NCI-H82 treated with DMSO at 0.1 percent for 48 hours (cell line): Measurements from ENCODE around the gene WDR11.

Experiments
- DNase-seq: peaks from one replicate; lab custom pipeline; 2025; ENCODE audit not compliant: unreplicated experiment; lab: John Stamatoyannopoulos, UW

Gene WDR11

DNA sequence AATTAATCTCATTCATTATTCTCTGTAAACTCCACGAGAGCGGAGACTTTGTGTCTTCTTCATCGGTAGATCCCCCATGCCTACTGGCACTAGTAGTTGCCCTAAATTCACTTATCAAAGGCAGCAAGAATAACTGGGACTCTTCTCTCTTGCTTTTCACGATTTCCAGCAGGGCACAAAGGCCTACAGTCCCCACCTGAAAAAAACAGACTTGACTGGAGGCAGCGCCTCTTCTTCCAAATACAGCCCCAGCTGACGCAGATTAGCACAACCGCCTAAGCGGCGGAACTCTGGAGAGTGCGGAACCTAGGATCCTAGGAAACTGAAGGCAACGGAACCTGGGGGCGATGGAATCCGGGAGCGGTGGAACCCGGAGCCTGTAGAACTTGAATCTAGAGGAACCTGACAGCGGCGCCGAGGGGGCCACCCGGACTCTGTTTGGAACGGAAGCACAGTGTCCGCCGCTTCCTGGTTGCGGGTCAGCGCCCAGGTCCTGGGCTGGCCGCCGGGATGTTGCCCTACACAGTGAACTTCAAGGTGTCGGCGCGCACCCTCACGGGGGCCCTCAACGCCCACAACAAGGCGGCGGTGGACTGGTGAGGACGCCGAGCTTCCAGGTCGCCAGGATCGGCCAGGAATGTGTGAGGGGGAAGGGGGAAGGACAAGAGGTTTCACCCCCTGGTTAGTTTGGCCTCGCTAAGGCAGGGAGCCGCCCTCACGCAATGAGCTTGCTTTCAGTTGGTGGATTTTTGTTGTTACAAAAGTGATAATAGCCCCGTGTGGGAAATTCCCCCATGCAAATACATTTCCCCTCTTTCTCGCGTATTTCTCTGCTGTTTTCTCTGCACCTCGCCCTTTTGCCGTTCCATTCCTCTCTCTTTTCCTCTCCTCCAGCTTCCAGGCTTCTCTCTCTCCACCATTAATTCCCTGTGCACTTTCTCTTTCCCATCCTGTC lies at the start of gene WDR11:
Gene WDR11 (plus strand): TSS at position 452 of the 955 bp plus-strand sequence. CDS start 59 bp downstream, at position 511.
- DNase-seq, result peak; percentile 90

DNA sequence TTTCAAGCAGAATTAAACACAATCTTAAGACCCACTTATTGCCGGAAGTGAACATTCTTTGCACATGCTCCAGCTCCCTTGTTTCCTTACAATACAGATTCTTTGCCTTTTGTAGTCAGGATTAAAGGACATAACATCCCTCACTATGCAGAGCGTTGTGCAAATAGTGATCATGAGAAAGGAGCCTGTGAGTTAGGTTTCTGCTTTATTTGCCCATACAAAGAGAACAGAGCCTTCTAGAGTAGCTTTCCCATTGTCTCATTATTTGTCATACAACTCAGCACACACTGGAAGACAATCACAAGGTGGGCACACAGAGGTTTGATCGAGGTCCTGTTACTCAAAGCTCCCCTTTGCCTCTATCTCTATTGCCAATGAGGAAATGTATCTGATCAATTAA lies 48.2 kb upstream of the WDR11 start:
- DNase-seq, result no peak

GRCh38 chr10:120803972-120804371 lies 47.2 kb upstream of the WDR11 start:
- no peak for DNase-seq

GRCh38 chr10:120805014-120805812 lies 45.9 kb upstream of the WDR11 start:
- no peak for DNase-seq

DNA sequence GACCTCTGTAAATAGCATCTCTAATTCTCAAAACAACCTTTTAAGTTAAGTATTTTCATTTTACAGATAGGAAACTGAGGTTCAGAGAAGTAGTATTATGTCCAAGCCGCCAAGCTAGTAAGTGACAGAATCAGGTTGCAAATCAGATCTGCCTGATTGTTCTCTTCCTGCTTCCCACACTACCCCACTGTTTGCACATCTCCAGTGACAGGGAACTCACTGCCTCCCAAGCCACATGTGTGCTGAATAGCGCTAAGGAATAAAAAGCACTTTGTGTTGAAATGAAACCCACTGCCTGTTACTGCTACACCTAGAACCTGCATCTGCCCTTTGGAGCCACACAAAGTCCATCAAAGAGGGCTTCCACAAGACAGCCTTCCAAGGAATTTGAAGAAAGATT lies 45.1 kb upstream of the WDR11 start:
- DNase-seq, result no peak

GRCh38 chr10:120810298-120810697 lies 40.9 kb upstream of the WDR11 start:
- peak; percentile 12 for DNase-seq

DNA sequence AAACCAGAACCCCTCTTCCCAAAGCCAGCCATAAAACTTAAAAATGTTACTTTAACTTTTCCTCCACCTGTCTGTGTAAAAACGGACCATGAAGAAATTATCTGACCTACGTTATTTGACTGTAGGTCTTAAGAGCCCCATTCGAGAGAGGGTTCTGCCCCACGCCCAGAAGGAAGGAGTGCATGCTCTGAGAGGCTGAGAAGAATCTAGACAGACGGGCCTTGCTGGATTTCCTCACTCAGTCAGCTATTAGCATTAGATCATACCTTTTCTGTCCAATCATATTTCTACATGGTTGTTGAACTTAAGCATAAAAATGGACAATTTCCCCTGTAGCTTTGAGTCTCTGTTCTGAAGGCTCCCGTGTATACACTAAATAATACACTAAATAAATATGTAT lies 38.1 kb upstream of the WDR11 start:
- no peak for DNase-seq

DNA sequence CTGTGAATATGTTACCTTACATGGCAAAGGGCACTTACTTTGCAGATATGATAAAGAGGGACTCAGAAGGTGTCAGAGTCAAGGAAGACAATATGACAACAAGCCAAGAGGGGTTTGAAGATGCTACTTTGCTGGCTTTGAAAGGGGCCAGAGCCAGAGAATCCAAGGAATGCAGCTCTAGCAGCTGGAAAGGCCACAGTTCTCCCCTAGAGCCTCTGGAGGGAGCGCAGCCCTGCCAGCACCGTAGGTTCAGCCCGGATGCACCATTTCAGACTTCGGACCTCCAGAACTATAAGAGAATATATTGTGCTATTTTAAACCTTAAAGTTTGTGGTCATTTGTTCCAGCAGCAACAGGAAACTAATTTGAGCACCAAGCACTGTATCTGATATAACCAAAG lies 32.9 kb upstream of the WDR11 start:
- DNase-seq, result no peak

DNA sequence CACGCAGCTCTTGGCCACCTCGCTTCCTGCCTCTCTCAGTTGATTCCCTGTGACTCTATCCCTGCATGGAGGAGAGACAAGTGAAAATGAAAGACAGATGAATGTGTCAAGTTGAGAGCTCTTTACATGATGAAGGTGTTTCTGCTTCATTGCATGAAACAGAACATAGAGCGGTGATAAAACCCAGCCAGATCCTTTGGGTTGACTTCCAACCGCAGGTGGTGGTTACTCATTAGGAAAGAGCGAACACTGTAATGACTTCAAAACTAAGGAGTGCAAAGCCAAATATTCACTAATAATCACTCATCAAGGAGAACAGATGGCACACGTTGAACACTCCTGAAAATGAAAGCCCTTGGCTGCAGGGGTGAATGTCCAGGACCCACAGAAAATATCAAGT lies 31.8 kb upstream of the WDR11 start:
- no peak for DNase-seq

DNA sequence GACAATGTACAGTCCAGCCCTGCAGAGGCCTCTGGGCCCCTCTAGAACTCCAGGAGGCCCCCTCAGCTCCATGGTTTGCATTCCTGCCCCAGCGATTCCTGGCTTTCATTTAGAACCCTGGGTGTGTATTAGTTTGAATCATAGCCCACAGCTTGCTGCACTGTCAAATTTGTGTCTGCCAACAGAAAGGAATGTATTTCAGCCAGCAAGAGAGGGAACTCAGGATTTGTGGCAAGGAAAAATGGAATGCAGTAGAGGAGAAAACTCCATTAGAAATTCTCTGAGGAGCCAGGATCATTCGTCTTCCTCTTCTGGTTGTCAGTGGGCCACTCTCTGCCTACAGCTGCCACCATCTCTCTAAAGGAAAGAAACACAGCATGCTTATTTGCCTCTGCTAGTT lies 27.9 kb upstream of the WDR11 start:
- DNase-seq, result no peak

DNA sequence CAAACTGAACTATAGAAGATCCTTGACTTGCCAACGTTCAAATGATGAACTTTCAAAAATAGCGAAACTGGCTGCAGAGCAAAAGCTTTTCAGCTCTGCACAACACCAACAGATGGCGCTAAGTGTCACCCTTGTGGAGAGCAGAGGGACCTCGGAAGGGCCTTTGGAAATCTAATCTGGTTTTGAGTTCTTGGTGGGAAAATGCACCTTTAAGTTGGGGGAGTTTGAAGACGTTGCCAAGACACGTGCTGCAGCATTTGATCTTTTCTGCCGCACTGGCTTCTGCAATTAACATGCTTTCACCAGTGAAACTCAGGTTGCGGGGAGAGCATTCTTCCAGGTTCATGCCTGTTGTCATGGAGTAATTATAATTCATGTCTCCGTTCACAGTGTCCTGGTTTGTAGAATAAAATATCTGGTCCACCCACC lies 26.3 kb upstream of the WDR11 start:
- DNase-seq, result peak; percentile 12

DNA sequence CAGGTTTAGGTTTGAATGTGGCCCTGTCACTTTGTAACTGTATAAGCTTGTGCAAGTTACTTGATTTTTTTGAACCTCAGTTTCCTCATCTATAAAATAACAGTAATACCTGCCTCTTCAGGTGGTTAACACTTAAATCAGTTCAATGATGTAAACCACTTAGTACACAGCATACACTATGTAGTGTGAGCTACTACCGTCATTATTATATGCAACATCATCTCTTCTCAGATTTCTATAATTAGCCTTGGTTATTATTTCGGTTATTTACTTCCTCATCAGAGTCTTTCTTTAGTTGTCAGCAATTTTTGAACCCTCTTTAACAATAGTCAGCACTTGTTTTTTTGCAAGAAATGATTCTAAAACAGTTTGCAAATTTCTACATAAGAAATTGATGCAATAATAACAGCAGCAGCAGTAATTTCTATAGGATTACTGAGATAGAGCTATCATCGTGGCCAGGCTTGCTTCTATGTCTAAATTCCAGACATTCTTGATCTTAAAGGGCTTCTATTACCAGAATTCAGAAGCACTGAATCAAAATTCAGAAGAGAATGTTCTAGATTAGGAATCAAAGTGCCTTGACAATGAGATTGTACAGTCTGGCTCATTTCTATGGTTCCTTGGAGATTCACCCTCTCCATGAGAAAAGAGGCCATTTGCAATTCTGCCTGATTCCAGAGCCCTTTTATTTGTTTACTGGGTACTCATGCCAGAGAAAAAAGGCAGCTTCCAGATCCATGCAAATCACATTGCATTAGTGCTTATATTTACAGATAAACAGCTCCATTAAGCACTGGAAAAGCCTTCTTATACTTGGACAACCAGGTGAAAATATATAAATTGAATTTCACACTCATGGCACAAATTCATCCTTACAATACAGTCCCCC lies 25.0 kb upstream of the WDR11 start:
- no peak for DNase-seq

- no peak for DNase-seq
Observed at GRCh38 chr10:120827251-120827875, 23.8 kb upstream of the WDR11 start.

- DNase-seq, result no peak
Observed at GRCh38 chr10:120828763-120829319, 22.3 kb upstream of the WDR11 start.

DNA sequence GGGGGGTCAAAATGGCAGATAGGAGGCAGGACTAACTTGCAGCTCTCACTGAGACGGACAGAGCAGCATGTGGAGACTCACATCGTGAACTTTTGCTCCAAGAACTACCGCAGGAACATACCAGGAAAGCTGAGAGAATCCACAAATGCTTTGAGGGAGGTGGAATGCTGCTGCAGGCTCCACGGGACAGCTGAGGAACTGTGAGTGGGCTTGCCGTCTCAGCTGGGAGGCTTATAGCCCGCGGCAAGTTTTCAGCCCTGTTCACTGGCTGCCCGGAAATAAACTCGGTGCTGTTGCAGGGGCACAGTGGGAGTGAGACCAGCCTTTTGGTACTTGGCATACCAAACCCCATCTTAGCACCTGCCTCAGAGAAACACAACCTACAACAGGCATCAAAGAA lies 19.1 kb upstream of the WDR11 start:
- DNase-seq, result no peak

DNA sequence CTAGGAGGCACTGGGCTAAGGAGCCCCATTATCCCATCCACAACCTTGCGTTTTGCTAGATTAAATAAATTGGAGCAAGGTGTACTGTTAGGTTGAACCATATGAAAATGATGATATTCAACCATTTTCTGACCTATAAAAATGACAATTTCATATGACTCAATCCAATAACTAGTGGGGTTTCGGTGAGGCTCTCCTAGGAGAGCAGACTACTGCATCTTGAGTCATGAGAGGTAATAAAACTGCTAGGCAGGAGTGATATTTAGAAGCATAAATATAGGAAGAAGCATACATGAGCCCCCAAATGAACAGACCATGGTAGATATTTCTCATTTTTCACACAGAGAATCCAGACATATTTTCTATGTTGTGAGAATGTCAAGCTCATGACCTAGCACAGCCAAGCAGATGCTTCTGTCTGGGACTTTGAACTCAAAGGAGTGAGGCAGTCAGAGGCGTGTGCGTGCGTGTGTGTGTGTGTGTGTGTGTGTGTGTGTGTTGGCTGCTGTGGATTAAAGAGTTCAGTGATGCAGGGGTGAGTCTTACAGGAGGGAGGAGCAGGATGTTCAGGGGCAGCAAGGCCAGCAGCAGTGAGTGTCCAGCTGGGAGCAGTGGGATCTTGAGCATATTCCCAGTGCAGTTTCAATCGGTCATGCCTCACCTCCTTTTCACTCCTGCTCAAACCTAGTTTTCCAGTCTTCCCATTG lies 17.8 kb upstream of the WDR11 start:
- DNase-seq, result no peak

GRCh38 chr10:120835603-120836002 lies 15.6 kb upstream of the WDR11 start:
- DNase-seq, result no peak

DNA sequence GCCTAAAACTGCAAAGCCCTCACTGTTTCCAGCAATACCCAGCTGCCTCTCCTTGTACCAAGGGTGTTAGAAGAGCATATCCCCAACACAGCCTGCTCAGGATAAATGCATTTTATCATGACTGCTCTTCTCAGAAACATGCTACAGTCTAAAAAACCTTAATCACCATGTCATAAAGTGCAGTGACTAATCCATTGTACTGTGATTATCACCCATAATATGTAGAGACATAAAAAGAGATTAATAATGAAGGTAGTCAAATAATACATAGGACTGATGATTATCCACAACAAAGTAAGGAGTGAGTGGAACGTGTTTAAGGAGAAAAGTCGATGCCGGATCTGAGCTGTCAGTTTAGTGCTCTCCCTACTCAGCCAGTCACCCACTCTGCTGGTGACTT lies 12.2 kb upstream of the WDR11 start:
- no peak for DNase-seq

DNA sequence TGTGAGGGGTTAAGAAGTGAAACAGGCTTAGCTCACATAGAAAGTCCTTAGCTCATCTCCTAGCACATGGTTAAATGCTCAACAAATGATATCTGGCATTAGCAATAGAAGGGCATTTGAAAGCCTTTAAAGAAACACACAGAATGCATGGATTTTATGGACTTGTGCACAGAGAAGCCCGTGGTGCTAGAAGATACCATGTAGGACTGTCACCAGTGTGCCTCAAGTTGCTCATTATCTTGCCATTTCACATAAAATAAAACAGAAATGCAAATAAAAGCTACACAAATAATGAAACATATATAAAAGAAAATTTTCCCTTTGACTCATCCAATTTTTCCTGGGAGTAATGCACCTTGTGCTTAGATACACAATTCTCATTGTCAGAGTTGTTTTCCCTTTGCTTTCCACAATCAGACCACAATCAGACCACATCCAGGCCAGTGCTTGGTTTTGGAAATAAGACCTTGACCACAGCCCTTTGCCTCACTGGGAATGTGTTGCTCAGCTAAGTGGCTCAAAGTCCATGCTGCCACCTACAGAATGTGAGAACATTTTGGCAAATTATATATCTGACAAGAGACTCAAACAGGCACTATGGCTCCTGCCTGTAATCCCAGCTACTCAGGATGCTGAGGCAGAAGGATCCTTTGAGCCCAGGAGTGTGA lies 9.5 kb upstream of the WDR11 start:
- no peak for DNase-seq
